MV-4-11 (cell line): Measurements from ENCODE around the gene ZNF221.
"Not testable (repeated sequence)": the region's sequence is repeated elsewhere in the genome, so short reads cannot be mapped to it uniquely, and the experiment has no call there.

Source experiments
- DNase-seq: peaks from one replicate; lab custom pipeline; 2025; lab: John Stamatoyannopoulos, UW

ZNF221 gene

DNA sequence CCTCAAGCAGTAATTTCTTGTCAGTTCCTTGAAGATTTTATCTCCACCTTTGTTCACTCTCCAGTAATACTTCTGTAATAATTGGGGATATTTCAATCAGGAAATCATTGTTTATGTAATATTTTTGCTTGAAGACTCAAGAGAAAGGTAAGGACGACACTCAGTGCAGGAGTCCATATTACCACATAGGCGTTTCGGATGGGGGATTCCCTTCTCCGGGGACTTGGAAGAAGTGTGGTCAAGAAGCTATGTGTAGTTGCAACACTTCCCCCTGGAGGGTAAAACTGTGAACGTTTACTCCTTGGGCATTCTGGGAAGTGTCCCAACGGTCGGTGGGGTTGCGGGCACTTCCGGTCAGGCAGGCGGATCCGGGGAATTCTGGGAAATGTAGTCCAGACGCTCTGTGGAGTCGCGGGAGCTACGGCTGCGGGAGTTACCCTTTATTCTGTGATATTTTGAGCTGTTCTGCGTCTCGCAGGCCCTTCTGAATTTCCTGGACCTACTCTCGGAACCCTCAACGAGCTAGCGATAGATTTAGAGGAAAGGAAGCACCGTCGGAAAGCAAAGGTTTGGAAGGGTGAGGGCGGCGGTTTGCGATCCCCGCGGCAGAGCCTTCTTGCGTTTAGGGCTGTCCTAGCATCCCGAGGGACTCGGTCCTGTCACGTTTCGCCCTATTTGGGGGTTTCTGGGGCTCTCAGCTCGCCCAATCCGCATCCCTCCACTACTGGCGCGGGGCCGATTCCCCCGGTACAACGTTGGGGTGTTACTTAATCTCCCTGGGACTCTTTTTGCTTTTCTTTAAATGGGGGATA is at the start of gene ZNF221:
Gene ZNF221, plus strand, starts transcription at position 395 of the 812 bp plus-strand sequence. CDS start 11,499 bp downstream, outside the sequence.
- DNase-seq = peak; percentile 100

DNA sequence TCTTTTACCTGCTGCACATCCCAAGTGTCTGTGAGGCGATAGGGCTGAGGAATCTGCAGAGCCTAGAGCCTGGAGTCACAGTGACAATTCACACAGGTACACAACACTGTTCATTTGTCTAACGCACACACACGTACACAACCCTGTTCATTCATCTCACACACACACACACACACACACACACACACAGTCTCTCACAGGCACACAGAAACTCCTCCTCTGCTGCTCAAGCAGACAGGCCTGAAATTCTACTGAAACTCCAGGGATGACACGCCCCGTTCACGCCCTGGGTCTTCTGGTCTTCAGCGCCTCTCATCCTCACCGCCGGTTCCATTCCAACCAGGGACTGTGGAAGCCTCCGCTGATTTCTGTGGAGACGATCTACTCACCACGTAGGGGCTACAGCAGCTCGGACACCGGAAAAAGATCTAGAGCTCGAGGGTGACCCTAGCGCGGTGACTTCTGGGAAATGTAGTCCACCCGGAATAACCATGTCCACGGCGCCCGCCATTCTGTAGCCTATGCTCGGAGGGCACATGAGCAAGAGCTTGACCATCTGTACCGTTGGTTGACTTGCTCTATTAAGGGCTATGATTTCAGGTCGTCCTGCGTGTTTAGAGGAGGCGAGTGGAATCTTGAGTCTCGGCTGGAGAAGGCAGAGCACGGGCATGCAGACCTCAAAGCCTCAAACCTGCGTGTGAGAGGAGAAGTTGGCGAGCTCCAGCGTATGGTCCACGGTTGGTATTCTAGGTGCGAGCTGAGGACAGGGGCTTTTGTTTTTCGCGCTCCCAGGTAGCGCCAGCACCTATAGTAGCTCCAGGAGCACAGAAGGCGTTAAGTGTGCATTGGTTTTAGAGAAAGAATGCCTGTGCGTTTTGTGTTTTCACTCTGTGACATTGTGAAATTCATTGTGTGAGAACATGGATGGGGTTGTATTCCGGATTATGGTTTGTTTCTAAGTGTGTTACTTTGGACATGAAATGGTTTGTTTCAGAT is 49.3 kb upstream of the ZNF221 start:
- peak; percentile 89 for DNase-seq

DNA sequence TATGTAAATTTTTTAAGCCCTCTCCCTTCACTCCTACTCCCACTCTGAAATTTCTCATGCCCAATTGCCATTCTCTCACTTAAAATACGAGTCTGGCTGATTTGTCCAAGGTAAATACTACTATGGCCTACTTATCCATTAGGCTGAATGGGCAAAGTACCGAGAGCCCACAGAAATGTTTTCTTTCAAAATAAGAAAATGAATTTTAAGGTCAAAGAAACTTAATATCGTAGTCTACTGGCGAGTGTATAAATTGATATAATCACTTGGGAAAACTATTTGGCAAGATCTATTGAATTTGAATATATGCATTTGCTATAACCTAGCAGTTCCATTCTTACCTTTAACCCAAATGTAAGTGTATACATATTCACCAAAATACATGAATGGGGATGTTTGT is 48.6 kb upstream of the ZNF221 start:
- no peak for DNase-seq

DNA sequence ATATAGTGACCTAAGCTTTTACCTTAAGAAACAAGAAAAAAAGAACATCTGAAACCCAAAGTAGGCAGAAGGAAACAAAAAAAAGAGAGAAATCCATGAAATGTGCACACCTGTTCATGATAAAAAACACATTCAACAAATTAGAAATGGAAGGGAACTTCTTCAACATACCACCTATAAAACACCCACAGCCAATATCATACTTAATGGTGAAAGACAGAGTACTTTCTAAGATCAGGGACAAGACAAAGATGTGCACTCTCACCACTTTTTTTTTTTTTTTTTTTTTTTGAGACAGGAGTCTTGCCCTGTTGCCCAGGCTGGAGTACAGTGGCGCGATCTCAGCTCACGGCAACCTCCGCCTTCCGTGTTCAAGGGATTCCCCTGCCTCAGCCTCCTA is 45.1 kb upstream of the ZNF221 start:
- no peak for DNase-seq

DNA sequence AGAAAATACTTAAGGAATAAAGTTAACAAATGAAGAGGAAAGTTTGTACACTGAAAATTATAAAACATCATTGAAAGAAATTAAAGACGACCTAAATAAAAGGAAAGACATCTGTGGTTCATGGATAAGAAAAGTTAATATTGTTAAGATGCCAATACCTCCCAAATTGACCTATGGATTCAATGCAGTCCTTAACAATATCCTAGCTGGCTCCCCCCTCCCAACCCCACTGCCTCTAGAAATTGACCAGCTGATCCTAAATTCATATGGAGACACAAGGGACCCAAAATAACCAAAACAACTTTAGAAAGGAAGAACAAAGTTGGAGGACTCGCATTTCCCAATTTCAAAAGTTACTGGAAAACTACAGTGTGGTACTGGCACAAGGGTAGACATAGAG is 44.3 kb upstream of the ZNF221 start:
- DNase-seq = no peak

DNA sequence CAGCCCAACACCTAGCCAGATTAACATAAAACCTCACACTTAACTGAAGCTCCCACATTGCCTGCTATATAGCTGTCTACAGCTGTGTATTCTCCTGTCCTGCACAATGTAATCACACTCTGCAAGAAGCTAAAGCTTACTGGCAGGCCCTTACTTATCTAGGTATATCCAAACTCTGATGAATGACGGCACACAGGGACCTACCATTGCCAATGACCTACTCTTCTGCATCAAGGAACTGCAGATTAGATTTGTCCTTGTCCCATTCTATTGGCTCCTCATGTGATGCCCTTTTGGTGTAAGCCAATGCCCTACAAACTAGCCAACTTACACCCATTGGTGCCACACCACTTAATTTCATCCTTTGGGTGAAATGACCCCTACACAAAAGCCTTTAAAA is 42.4 kb upstream of the ZNF221 start:
- no peak for DNase-seq

DNA sequence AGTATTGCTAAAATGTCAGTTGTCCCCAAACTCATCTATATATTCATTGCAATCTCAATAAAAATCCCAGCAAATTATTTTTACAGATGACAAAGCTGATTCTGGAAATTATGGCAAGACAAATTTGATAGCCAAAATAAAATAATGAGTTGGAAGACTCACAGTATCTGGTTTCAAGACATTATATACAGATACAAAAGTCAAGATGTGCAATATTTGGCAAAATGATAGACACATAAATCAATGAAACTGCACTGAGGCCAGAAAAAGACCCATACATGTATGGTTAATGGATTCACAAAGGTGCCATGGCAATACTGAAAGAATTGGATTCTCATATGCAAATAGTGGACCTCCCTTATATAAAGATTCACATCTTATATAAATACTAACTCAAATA is 40.1 kb upstream of the ZNF221 start:
- no peak for DNase-seq

DNA sequence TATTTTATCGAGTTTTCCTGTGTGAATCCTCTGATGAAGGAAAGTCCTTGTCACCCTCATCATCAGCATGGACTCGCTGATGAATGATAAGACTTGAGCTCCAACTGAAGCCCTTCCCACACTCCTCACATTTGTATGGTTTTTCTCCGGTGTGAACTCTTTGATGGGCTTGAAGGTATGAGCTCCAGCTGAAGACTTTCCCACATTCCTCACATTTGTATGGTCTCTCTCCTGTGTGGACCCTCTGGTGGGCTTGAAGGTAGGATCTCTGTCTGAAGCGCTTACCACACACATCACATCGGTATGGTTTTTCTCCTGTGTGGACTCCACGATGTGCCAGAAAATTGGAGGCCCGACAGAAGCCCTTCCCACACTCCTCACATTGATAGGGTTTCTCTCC is 37.6 kb upstream of the ZNF221 start:
- DNase-seq = no peak

DNA sequence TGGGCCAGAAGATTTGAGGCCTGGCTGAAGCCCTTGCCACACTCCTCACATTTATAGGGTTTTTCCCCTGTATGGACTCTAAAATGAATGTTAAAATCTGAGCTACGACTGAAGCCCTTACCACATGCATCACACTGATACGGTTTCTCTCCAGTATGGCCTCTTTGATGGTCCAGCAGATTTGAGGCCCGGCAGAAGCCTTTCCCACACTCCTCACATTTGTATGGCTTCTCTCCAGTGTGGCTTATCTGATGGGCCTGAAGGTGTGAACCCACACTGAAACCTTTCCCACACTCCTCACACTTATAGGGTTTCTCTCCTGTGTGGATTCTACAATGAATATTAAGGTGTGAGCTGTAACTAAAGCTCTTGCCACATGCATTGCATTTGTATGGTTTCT is 37.0 kb upstream of the ZNF221 start:
- DNase-seq = no peak

DNA sequence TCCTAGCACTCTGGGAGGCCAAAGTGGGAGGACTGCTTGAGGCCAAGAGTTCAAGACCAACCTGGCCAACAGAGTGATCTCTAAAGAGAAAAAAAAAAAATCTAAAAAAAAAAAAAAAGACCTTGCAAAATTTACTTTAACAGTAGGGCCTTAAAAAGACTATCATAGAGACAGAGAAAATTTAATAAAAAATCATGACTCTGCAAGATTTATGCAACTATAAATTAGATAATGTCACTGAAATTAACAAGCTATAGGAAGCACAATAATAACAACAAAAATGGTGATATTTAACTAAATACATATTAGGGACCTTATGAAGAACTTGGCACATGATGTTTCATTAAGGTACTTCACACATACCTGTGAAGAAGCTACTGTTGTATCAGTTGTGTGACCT is 27.2 kb upstream of the ZNF221 start:
- DNase-seq = no peak

DNA sequence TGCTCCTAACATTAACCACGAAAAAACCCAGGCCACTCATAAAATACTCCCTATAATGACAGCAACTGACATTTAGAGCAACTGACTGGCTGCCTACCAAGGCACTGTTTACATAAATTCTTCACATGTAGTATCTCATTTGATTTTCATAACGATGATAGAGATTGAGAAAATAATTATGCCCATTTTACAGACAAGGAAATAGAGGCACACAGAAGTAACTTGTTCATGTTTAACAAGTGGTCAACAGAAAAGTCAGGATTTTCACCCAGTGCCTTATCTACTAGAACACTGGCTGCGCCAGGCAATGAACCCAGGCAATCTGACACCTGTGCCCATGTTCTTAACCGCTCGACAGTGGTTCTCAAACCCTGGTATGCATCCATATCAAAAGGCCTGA is 22.2 kb upstream of the ZNF221 start:
- no peak for DNase-seq

DNA sequence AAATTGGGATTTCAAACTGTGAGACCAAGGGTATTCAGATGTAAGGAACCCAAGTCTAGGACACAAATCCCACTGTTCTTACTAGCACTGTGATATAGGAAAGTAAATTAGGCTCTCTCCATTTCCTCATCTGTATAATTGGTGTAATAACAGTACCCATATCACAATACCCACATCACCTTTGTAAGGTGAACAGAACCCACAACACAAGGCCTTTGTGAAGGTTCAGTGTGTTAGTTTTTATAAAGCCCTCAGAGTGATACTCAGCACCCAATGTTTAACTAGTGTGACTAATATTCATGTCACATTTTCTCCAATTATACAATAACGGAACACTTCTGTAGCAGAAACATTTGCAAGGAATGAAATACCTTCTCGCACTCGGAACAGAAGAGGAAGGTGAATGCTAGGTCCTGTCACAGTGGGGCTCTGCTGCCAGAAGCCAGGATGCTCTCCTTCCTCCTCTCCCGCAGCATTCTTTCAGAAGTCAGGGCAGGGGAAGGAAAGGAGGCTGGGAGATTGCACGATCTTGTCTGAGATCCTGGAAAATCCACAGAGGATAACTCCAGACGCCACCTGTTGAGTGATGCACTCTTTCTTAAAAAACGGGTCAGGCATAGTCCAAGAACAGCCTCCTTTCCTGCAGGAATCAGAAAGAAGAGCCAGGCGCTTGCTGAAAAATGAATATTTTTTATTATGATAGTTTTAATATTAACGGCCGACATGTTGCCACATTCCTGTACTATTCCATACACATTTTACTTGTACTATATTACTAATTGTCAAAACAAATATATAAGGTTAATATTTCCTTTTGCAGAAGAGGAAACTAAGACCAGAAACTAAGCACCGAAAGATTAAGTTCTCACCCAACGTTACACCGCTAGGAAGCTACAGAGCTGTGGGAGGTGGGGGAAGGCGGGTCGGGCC is 16.7 kb upstream of the ZNF221 start:
- peak; percentile 73 for DNase-seq

DNA sequence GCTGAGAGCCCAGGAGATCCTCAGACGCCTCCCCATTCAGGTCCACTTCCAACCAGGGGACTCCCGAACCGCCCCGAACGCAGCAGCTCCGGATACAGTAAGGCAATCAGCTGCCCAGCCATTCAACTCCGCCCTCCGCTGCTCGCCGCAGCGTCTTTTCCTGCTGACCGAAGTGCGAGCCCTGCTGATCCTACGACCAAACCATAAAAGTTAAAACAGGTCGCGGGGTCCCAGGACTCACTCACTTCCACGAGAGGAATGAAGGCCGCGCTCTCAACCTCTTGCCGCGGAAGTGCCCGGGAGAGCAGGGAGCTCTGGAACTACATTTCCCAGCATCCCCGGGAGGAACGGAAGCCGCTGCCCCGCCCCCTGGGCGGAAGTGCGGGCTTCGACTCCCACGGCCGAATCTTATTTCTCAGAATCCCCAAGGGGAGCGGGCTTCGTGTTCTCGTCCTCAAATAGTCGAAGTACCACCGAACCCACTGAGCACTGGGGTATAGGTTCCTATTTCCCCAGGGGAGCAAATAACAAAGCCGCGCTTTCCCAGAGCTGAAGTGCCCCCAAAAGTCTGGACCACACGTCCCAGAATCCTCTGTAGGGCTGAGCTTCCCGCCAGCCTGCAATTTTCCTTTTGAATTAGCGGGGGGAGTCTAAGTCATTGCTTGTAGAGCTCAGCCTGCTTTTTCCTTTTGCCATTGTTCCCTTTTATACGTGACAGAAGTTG is 15.9 kb upstream of the ZNF221 start, which contains the start of gene ZNF45:
Gene ZNF45, minus strand, starts transcription at position 298 of the 724 bp plus-strand sequence. CDS start 13,097 bp downstream, outside the sequence.
- peak; percentile 92 for DNase-seq

DNA sequence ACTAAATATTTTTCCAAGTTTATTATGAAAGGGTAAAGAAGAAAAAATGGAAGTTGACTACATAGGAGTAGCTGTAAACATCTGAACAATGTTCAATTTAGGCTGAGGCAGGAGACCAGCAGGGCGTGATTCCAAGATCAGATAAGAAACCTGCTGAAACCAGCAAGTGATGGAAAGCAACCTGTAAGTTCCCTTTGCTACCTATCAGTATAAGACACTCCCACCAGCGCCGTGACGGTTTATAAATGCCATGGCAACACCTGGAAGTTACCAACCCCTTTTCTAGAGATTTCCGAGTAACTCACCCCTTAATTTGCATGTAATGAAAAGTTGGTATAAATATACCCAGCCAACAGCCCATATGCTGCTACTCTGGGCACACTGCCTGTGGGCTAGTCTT is 14.8 kb upstream of the ZNF221 start:
- DNase-seq = no peak

DNA sequence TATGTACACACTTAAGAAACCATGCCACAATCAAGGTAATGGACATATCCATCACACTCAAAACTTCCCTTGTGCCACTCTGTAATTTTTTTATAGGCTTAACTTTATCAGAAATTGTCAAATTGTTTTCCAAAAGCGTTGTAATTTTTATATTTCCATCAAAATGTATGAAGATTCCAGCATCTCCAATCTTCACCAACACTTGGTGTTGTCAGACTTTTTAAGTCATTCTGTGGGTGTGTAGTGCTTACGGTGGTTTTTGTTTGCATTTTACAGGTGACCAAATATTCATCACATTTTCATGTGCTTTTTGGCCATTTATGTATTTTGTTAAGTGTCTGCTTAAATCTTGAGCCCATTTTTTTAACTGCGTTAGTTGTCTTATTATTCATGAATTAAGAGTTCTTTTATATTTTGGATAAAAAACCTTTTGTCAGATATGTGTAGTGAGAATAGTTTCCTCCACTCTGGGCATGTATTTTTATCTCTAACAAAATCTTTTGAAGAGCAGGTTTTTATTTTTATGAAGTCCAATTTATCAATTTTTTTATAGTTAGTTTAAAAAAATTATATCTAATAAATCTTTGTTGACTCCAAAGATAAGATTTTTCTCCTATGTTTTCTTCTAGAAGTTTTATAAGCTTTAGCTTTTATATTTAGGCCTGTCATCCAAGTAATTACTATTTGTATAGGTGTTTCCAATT is 11.3 kb upstream of the ZNF221 start:
- DNase-seq = no peak

DNA sequence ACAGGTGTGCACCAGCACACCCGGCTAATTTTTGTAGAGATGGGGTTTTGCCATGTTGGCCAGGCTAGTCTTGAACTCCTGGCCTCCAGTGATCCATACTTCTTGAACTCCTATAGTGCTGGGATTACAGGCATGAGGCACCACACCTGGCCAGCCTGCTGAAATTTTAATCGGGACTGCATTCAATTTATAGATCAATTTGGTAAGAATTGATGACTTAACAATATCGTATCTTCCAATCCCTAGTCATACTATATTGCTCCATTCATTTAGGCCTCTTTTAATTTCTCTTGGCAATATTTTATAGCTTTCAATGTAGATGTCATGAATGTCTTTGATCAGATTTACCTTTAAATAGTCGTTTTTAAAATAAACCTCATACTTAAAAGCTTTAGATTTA is 10.3 kb upstream of the ZNF221 start:
- DNase-seq = no peak

DNA sequence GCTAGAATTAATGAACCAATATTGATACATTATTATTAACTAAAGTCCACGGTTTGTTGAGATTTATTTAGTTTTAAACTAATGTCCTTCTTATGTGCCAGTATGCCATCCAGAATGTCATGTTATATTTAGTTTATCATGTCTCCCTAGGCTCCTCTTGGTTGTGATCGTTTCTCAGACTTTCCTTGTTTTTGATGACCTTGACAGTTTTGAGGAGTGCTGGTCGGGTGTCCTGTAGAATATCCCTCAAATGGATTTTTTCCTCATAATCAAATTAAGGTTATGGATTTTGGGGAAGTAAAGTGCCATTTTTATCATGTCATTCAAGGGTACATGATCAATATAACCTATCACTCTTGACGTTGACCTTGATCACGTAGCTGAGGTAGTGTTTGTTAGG is 9.8 kb upstream of the ZNF221 start:
- no peak for DNase-seq

DNA sequence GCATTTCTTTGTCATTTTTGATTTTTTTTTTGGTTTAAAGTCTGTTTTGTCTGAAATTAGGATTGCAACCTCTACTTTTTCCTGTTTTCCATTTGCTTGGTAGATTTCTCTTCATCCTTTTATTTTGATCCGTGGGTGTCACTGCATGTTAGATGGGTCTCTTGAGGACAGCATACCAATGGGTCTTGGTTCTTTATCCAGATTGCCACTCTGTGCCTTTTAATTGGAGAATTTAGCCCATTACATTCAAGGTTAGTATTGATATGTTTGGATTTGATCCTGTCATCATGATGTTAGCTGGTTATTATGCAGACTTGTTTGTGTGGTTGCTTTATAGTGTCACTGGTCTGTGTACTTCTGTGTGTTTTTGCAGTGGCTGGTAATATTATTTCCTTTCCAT is 3.6 kb upstream of the ZNF221 start:
- DNase-seq = not testable (repeated sequence)

DNA sequence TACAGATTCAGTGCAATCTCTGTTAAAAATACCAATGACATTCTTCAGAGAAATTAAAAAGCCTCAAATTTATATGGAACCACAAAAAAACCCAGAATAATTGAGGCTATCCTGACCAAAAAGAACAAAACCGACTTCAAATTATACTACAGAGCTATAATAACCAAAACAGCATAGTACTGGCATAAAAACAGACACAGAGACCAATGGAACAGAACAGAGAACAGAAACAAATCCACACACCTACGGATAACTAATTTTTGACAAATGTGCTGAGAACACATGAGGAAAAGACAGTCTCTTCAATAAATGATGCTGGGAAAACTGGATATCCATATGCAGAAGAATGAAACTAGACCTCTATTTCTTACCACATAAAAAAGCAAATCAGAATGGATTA is 1.2 kb upstream of the ZNF221 start:
- not testable (repeated sequence) for DNase-seq

DNA sequence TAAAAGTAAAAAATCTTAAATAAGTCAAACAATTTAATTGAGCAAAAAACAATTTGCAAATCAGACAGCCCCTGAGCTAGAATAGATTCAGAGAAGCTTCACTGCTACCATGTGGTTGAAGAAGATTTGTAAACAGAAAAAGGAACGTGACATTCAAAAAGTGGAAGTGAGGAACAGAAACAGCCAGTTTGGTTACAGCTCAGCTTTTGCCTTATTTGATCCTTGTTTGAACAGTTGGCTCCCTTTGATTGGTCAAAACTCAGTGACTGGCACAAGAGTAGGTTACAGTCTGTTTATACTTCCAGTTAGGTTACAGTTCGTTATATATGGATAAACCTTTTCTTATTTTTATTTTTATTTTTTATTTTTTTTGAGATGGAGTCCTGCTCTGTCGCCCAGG is 5.8 kb downstream of the ZNF221 start:
- DNase-seq = peak; percentile 95
